A673 (cell line): ENCODE data around the gene FAM228A.

Experiments
- EZH2 ChIP-seq: fragments of 200-600 bp; sonication (generic); IDR thresholded peaks from 2 replicates; pipeline ENCODE4 v1.6.1; 2017; ENCODE audit warnings: borderline replicate concordance, low read depth, mild to moderate bottlenecking, mixed read lengths, antibody characterized with exemption, low read length; ENCODE audit not compliant: poor library complexity, severe bottlenecking
- TF ChIP-seq, protein P1 (sequence below): fragments of 300-800, 200-600 bp; sonication (generic); conservative IDR thresholded peaks from 2 replicates; pipeline ENCODE4 v1.5.1; 2017; ENCODE audit warnings: low read depth, mild to moderate bottlenecking, antibody characterized with exemption, low read length, moderate library complexity, mixed read lengths

- TF ChIP-seq, protein P1, sequence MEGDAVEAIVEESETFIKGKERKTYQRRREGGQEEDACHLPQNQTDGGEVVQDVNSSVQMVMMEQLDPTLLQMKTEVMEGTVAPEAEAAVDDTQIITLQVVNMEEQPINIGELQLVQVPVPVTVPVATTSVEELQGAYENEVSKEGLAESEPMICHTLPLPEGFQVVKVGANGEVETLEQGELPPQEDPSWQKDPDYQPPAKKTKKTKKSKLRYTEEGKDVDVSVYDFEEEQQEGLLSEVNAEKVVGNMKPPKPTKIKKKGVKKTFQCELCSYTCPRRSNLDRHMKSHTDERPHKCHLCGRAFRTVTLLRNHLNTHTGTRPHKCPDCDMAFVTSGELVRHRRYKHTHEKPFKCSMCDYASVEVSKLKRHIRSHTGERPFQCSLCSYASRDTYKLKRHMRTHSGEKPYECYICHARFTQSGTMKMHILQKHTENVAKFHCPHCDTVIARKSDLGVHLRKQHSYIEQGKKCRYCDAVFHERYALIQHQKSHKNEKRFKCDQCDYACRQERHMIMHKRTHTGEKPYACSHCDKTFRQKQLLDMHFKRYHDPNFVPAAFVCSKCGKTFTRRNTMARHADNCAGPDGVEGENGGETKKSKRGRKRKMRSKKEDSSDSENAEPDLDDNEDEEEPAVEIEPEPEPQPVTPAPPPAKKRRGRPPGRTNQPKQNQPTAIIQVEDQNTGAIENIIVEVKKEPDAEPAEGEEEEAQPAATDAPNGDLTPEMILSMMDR: no peak
- TF ChIP-seq EZH2: no peak
Observed at GRCh38 chr2:24200799-24201198, 25.9 kb downstream of the FAM228A start.
